T-cell (primary cell): ENCODE measurements around the gene RALY. TPM values are rescaled to one million over a fixed set of nuclear protein-coding genes. Genes with fewer than 3 reads are reported as not detected.

Experiments
- total RNA-seq, 35 experiments: library from RNA in 6 of 35; stranded (reverse) in 6 of 35; fragments of 120-200 nt in 1 of 35; gene quantifications; one replicate each; pipeline versions ENCODE4 v1.2.1 to v1.2.4 and lab custom pipeline; 2013 to 2026

Gene RALY
- total RNA-seq, 5 donors from 2014 or later (not counting 1 experiment from before 2014, with no cell fraction given), result 110 to 126 (median 125) TPM

Other genes starting within 250 kb of the RALY start
- 10 to 100 TPM; 45.1 to 64.7 (median 60.8) TPM for gene CHMP4B, start 182.6 kb upstream of the RALY start, total RNA-seq
- gene EIF2S2, start 118.3 kb downstream of the RALY start, total RNA-seq, result 10 to 100 TPM; 20.6 to 54.7 (median 48.9) TPM
- not detected for gene ASIP, start 247.5 kb downstream of the RALY start, total RNA-seq